IMR-90 (cell line): ENCODE data around the gene DDX39A. TPM values are rescaled to one million over a fixed set of nuclear protein-coding genes. Genes with fewer than 3 reads are reported as not detected.

Source experiments
- ATAC-seq: fragments of 200-7000 bp; cut with Tn5 transposase; 2 replicates; pipeline ENCODE4 v1.9.1; 2020; ENCODE audit warnings: low read depth, mild to moderate bottlenecking, moderate library complexity
- BruUV-seq: library from RNA; stranded (reverse); fragments of 400-500 nt; replicated peaks from 2 replicates; lab custom pipeline; 2021; lab: Mats Ljungman, UMichigan
- CTCF ChIA-PET: fragments of 300-600 bp; formaldehyde crosslinking; extraction: SDS; loops from one replicate; lab custom pipeline; 2021; ENCODE audit warnings: antibody characterized with exemption; lab: Yijun Ruan, JAX
- POLR2A ChIA-PET: fragments of 300-600 bp; sonication (Branson Sonifier 250); formaldehyde crosslinking; loops from one replicate; lab custom pipeline; 2022; ENCODE audit warnings: antibody characterized with exemption; ENCODE audit not compliant: unreplicated experiment; lab: Charles Lee
- DNase-seq: peaks from one replicate; pipeline ENCODE4 v3.0.0; 2013
- H2AFZ ChIP-seq: replicated peaks from 2 replicates; pipeline ENCODE3; 2013; ENCODE audit warnings: low read length, mild to moderate bottlenecking; ENCODE audit not compliant: poor library complexity
- H2AK5ac ChIP-seq: 2 replicates; pipeline ENCODE4 v1.6.1; 2013; ENCODE audit warnings: low read depth, low read length, inconsistent platforms
- H2AK9ac ChIP-seq: replicated peaks from 2 replicates; pipeline ENCODE3; 2013; ENCODE audit warnings: mild to moderate bottlenecking, low read depth, low read length, moderate library complexity; ENCODE audit not compliant: poor library complexity
- H2BK120ac ChIP-seq: 2 replicates; pipeline ENCODE4 v1.6.1; 2013; ENCODE audit warnings: low read depth, low read length, inconsistent platforms
- H2BK15ac ChIP-seq: 3 replicates; pipeline ENCODE4 v1.6.1; 2013; ENCODE audit warnings: low read depth, low read length, inconsistent platforms
- H2BK20ac ChIP-seq: 2 replicates; pipeline ENCODE4 v1.6.1; 2013; ENCODE audit warnings: low read depth, mild to moderate bottlenecking, inconsistent platforms, low read length, moderate library complexity
- H2BK5ac ChIP-seq: 2 replicates; pipeline ENCODE4 v1.6.1; 2013; ENCODE audit warnings: mild to moderate bottlenecking, low read depth, low read length, inconsistent platforms; ENCODE audit not compliant: poor library complexity, severe bottlenecking
- H3K14ac ChIP-seq: replicated peaks from 2 replicates; pipeline ENCODE4 v1.6.1; 2013; ENCODE audit warnings: low read depth, low read length, inconsistent platforms
- H3K18ac ChIP-seq: 2 replicates; pipeline ENCODE4 v1.6.1; 2013; ENCODE audit warnings: low read depth, low read length, control low read depth
- H3K23ac ChIP-seq: 2 replicates; pipeline ENCODE4 v1.6.1; 2013; ENCODE audit warnings: low read depth, low read length, inconsistent platforms
- H3K27ac ChIP-seq: 2 replicates; pipeline ENCODE4 v1.5.1; 2013; ENCODE audit warnings: mild to moderate bottlenecking, control low read depth, low read length; ENCODE audit not compliant: insufficient read depth
- H3K27me3 ChIP-seq: 2 replicates; pipeline ENCODE4 v1.6.1; 2013; ENCODE audit warnings: low read length; ENCODE audit not compliant: control insufficient read depth, insufficient read depth
- H3K36me3 ChIP-seq: 2 replicates; pipeline ENCODE4 v1.6.1; 2013; ENCODE audit warnings: low read length, mixed read lengths; ENCODE audit not compliant: control insufficient read depth, insufficient read depth
- H3K4ac ChIP-seq: 2 replicates; pipeline ENCODE4 v1.6.1; 2013; ENCODE audit warnings: low read depth, low read length, inconsistent platforms
- H3K4me1 ChIP-seq: 2 replicates; pipeline ENCODE4 v1.6.1; 2013; ENCODE audit warnings: low read length, mixed read lengths; ENCODE audit not compliant: control insufficient read depth, insufficient read depth
- H3K4me2 ChIP-seq: 2 replicates; pipeline ENCODE4 v1.6.1; 2013; ENCODE audit warnings: low read depth, mild to moderate bottlenecking, control low read depth, low read length, moderate library complexity
- H3K4me3 ChIP-seq: 2 replicates; pipeline ENCODE4 v1.5.1; 2013; ENCODE audit warnings: low read depth, mild to moderate bottlenecking, control low read depth, low read length, moderate library complexity; ENCODE audit not compliant: insufficient read depth
- H3K56ac ChIP-seq: 2 replicates; pipeline ENCODE4 v1.6.1; 2013; ENCODE audit warnings: low read length, inconsistent platforms; ENCODE audit not compliant: insufficient read depth; ENCODE audit errors: extremely low read depth
- H3K79me1 ChIP-seq, 2 experiments: 2 replicates each; pipeline ENCODE4 v1.6.1; 2013; ENCODE audit warnings: low read length in 2 of 2, inconsistent platforms in 1 of 2, low read depth in 1 of 2
- H3K9ac ChIP-seq: 2 replicates; pipeline ENCODE4 v1.6.1; 2013; ENCODE audit warnings: low read depth, low read length, control low read depth
- H3K9me1 ChIP-seq: 2 replicates; pipeline ENCODE4 v1.6.1; 2013; ENCODE audit warnings: low read length, inconsistent platforms; ENCODE audit not compliant: insufficient read depth
- H3K9me3 ChIP-seq: 2 replicates; pipeline ENCODE4 v1.6.1; 2013; ENCODE audit warnings: low read length; ENCODE audit not compliant: control insufficient read depth, insufficient read depth
- H4K20me1 ChIP-seq: 2 replicates; pipeline ENCODE4 v1.6.1; 2013; ENCODE audit warnings: low read length, inconsistent platforms; ENCODE audit not compliant: insufficient read depth
- H4K5ac ChIP-seq: 2 replicates; pipeline ENCODE4 v1.6.1; 2013; ENCODE audit warnings: mild to moderate bottlenecking, low read depth, low read length, control low read depth
- H4K8ac ChIP-seq, 2 experiments: 2 replicates each; pipeline ENCODE4 v1.6.1; 2013; ENCODE audit warnings: low read depth in 2 of 2, low read length in 2 of 2, control low read depth in 1 of 2, inconsistent platforms in 1 of 2
- H4K91ac ChIP-seq: 2 replicates; pipeline ENCODE4 v1.6.1; 2013; ENCODE audit warnings: low read depth, low read length, inconsistent platforms; ENCODE audit not compliant: insufficient read depth
- CEBPB ChIP-seq: IDR thresholded peaks from 2 replicates; pipeline ENCODE4 v1.6.1; 2012; ENCODE audit warnings: low read depth, low read length, improper control_type of control experiment
- CHD1 ChIP-seq: IDR thresholded peaks from 2 replicates; pipeline ENCODE4 v1.6.1; 2012; ENCODE audit warnings: low read depth, low read length, improper control_type of control experiment
- MAZ ChIP-seq: IDR thresholded peaks from 2 replicates; pipeline ENCODE4 v1.6.1; 2012; ENCODE audit warnings: low read depth, mild to moderate bottlenecking, low read length, improper control_type of control experiment, moderate library complexity, borderline replicate concordance
- POLR2A ChIP-seq: IDR thresholded peaks from 2 replicates; pipeline ENCODE4 v1.6.1; 2012; ENCODE audit warnings: mild to moderate bottlenecking, low read depth, low read length
- RFX5 ChIP-seq: IDR thresholded peaks from 2 replicates; pipeline ENCODE4 v1.8.0; 2012; ENCODE audit warnings: low read depth, mild to moderate bottlenecking, low read length, moderate library complexity
- WGBS, 2 experiments: methylation state at CpG; one replicate each; pipeline versions ENCODE4 v1.1.5 to v1.1.7; 2013; ENCODE audit warnings: missing lambda C conversion rate in 2 of 2; ENCODE audit not compliant: insufficient read length in 1 of 2; ENCODE audit errors: extremely low coverage in 2 of 2; 5-methylcytosine and 5-hydroxymethylcytosine counted together
- dilution Hi-C: fragments of 300-500 bp; cut with HindIII; formaldehyde crosslinking; loops from one replicate; pipeline ENCODE4 v1.14.3; 2018; ENCODE audit warnings: low sequenced_read_pairs; ENCODE audit not compliant: unreplicated experiment
- in situ Hi-C: fragments of 300-500 bp; cut with MboI; formaldehyde crosslinking; loops from 3 replicates; pipeline ENCODE4 v1.14.3; 2019; ENCODE audit warnings: low sequenced_read_pairs, inconsistent platforms, mixed read lengths
- intact Hi-C: fragments of 100-400 bp; cut with micrococcal nuclease; formaldehyde crosslinking; loops from 2 replicates; pipeline ENCODE4 v1.10.0; 2022
- polyA plus RNA-seq, 3 experiments: library from polyadenylated mRNA; depleted of rRNA; stranded (reverse); fragments of >200 nt; gene quantifications; 2 replicates each; pipeline ENCODE4 v1.2.3, GENCODE V29; 2012; ENCODE audit warnings: low replicate concordance in 1 of 3
- total RNA-seq: library from RNA; depleted of rRNA; stranded (reverse); fragments of >200 nt; gene quantifications from 2 replicates; pipeline ENCODE4 v1.2.3, GENCODE V29; 2012
- TF ChIP-seq, protein P1 (sequence below): fragments of 150-350 bp; IDR thresholded peaks from 2 replicates; pipeline ENCODE4 v1.6.1; 2016; ENCODE audit warnings: low read depth, mild to moderate bottlenecking, low read length, moderate library complexity, borderline replicate concordance

DDX39A gene
- total and polyA plus RNA-seq, 2 of the 4 experiments (the other 2 are of a cell fraction): 82.5 to 83.0 TPM

- TF ChIP-seq MAZ: no peak
Measured at GRCh38 chr19:14439014-14439413, 19.9 kb upstream of the DDX39A start (continued).

DNA sequence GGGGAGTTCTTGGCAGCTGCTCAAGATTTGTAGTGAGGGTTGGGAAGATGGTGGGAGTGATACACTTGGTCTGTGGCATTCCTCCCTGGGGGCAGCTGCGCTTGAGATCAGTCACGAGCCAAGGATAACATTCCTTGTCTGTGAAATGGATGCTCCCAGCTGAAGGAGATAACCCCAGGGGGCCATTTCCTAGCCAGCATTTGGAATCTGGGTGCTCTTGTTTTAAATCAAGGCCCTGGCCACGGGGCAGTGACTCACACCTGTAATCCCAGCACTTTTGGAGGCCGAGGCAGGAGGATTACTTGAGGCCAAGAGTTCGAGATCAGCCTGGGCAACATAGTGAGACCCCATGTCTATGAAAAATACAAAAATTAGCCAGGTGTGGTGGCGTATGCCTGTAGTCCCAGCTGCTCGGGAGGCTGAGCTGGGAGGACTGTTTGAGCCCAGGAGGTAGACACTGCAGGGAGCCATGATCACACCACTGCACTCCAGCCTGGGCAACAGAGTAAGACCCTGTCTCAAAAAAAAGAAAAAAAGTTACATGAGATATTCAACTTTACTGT, 18.5 kb upstream of the DDX39A start:
- Histone ChIP-seq H2BK15ac (no peak overlapping the region), H3K56ac (no peak overlapping the region), H2BK20ac (no peak overlapping the region), H3K4me2 (no peak overlapping the region), H4K20me1 (peaks cover 23% of the 10 kb centered on the region), H3K9ac (no peak overlapping the region), H3K79me1 (peaks cover 26 to 79% of the 10 kb centered on the region in 2 experiments), H2AK9ac (no peak overlapping the region), H4K8ac (no peak overlapping the region), H2AFZ (no peak overlapping the region), H3K36me3 (peaks cover 14% of the 10 kb centered on the region), H2AK5ac (no peak overlapping the region), H3K9me1 (peaks cover 22% of the 10 kb centered on the region), H3K9me3 (no peaks in the 10 kb centered on the region), H2BK120ac (no peak overlapping the region), H3K27ac (no peak overlapping the region), H4K91ac (no peak overlapping the region), H3K4me3 (no peak overlapping the region), H3K4me1 (peaks cover 18% of the 10 kb centered on the region), H3K14ac (no peak overlapping the region), H3K27me3 (no peaks in the 10 kb centered on the region), H3K23ac (no peak overlapping the region), H4K5ac (no peak overlapping the region), H3K18ac (no peak overlapping the region), H3K4ac (no peak overlapping the region), H2BK5ac (no peak overlapping the region)
- DNase-seq: no peak
- TF ChIP-seq MAZ: no peak
- TF ChIP-seq RFX5: no peak
- no peak for TF ChIP-seq CEBPB
- TF ChIP-seq, protein P1, sequence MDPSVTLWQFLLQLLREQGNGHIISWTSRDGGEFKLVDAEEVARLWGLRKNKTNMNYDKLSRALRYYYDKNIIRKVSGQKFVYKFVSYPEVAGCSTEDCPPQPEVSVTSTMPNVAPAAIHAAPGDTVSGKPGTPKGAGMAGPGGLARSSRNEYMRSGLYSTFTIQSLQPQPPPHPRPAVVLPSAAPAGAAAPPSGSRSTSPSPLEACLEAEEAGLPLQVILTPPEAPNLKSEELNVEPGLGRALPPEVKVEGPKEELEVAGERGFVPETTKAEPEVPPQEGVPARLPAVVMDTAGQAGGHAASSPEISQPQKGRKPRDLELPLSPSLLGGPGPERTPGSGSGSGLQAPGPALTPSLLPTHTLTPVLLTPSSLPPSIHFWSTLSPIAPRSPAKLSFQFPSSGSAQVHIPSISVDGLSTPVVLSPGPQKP: no peak
- TF ChIP-seq POLR2A: no peak
- TF ChIP-seq CHD1: no peak
- in situ Hi-C loops: no loop called here
- ChIA-PET CTCF (no interaction called here), POLR2A (no interaction called here)
- WGBS, 2 experiments: 96% methylated on average over 4 of the region's 7 CpGs; no CpG with 5 or more reads in 1 of the 2 experiments
- intact Hi-C loops: no loop called here
- BruUV-seq: no TSS peak
- dilution Hi-C loops: no loop called here
- ATAC-seq: no peak
